Inferior parietal cortex (tissue), 1 donor: ENCODE measurements around the gene OTX2.

Experiments used
- DNase-seq: peaks from one replicate; pipeline ENCODE4 v3.0.0-alpha.2; 2016; ENCODE audit errors: extremely low spot score

Gene OTX2

GRCh38 chr14:56812364-56813141 is 2.3 kb upstream of the OTX2 start:
- DNase-seq: no peak

GRCh38 chr14:56811593-56812363 is 1.5 kb upstream of the OTX2 start:
- no peak for DNase-seq

DNA sequence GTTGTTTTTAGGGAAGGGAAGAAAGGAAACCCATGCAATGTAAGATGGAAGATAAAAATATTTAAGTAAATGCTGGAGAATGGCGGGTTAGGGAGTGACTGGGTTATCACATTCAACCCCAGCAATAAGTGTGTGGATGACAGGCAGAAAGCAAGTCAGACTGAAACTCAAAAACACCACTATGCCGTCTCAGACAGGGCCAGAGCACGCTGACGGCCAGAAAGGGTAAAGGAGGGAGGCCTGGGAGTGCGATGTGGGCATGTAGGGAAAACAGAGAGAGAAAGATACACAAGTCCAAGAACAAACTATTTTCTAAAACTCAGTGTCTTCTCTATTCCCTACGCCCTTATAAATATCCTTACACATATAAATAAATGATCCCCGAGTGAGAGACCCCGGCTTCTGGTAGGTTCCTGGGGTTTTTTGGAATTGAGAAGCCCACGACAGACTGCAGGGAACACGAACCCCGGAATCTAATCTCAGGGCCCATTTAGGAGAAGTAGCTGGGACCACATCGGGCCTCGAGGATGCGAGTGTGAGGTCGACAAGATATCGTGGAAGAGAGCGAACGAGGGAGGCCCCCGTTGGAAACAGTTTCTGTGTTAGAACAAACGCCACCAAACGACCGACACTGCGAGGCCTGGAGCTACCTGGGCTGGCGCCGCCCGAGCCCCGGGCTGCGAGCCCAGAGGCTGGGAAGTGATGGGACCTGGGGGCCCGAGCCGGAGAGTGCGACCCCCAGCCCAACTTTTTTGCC is 735 bp upstream of the OTX2 start:
- no peak for DNase-seq

- DNase-seq: no peak
Measured at GRCh38 chr14:56809270-56810146, 771 bp downstream of the OTX2 start.

DNA sequence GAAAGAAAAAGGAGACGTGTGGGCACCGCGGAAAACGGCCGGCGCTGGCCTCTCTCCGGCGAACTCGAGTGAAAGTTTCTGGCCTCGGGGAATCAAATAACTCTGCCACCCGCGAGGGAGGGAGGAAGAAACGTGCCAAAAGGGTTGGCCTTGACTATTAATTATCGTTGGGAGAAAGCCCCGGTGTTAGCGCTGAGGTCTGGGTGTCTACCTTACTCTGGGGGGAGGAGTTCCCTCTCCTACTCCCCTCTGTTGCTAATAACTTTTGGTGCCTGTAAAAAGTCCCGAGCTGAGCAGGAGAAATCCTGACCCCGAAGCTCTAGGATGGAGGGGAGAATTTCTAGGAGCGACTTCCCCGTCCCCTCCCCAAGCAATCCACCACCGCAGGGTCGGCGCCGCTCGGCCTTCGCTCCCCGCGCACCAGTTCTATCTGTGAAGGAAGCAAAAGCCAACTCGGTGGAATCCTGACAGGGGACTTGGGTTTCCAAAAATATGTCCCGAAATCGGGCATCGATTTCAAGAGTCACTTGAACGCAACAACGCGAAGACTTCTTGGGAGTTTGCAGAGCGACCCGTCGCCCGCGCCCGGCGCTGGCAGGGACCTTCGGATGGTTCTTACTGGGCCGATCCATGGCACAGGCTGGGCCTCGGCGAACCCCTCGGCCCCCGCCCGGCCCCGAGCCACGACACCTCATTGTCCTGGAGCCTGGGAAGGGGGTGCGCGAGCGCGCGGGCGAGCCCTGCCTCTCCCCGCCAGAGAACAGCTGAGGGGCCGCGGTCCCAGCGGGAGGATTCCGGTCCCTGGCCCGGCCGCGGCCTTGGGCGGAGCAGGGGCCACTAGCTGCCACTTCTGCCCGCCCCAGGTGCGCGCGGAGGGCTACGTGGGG is 1.7 kb downstream of the OTX2 start:
- DNase-seq: no peak

DNA sequence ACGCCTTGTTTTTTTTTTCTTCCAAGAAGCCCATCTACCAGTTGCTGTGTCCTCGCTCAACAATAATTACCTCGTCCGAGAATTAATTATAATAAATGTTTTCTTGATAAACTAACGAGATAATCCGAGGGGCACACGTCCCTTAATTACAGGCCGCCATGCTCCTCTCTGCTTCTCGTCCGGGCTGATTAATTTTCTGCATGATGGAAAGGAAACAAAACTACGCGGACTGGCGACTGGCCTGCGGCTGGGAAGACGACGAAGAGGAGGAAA is 2.2 kb downstream of the OTX2 start:
- DNase-seq: no peak

- DNase-seq: no peak
Measured at GRCh38 chr14:56807386-56808109, 2.7 kb downstream of the OTX2 start.

DNA sequence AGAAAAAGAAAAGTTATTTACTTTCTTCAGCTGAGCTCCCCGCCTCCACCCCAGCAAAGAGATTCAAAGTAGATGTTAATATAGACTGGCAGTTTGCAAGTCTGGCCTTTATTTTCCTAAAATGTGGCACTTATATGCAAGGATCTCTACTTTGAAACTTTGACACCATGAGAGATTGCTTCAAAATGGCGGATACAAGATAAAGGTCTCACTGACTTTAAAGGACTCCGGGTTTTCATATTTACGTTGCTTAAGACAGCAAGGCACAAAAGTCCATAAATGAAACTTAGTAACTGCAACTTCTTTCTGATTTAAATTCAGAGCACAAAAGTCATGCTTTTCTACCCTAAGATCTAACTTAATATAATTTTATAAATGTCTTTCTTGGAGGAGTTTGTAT is 3.5 kb downstream of the OTX2 start:
- no peak for DNase-seq

DNA sequence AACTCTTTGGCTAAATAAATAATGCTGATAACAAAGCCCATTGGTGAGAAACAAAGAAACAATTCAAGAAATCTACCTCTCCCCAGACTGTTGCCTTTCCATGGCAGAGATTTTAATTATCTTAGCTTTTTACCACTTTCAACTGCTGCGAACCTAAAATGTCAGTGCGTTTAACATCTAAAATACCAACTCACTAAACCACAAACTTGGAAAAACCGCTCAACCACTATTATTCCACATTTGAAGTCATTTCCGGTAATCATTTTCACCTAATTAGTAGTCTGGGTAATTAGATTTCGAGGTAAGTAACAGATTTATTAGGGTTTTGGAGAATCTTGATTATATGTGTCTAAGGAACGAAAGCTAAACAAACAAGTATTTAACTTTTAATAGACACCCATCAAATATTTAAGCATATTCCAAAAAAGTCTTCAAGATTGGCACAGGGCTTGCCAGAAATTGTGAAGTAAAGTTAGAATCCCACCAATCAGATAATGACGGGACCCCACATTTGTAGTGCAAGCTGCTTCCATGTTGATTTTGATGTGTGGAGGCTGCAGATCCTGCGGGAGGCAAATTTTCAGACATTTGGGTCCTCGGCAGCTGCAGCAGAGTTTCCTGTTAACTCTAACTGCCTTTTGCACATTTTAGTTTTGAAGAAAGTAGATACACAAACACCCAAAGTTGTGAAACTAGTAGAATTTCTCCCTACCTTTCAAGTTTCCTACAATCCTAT is 4.1 kb downstream of the OTX2 start:
- no peak for DNase-seq

GRCh38 chr14:56805201-56805991 is 4.9 kb downstream of the OTX2 start:
- DNase-seq: no peak

DNA sequence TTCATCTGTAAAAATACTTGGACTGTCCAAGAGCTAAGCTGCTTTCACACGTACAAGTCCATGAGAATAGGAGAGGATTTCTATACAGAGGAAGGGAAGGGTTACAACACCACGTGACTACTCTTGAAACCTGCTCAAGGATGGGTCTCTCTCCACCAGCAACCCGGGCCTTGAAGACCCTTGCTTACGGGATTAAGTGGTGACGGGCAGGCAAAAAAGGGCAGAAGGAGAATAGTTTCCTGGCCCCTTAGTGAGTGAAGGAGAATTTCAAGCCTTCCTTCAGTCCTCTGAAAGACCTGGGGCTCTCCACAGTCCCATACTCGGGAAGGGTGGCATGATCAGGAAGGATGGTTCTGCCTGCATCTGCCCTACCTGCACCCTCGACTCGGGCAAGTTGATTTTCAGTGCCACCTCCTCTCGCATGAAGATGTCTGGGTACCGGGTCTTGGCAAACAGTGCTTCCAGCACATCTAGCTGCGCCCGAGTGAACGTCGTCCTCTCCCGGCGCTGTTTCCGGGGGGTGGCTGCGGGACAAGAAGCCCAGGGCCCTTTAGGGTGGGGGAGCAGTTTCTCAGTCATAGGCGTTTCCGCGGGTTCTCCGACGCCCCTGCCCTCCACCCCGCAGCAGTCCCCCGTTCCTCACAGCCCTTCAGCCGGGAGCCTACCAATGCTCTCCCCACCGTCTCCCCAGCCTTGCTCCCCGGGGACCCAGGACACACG is 6.3 kb downstream of the OTX2 start:
- no peak for DNase-seq

GRCh38 chr14:56801920-56802319 is 8.4 kb downstream of the OTX2 start:
- no peak for DNase-seq

DNA sequence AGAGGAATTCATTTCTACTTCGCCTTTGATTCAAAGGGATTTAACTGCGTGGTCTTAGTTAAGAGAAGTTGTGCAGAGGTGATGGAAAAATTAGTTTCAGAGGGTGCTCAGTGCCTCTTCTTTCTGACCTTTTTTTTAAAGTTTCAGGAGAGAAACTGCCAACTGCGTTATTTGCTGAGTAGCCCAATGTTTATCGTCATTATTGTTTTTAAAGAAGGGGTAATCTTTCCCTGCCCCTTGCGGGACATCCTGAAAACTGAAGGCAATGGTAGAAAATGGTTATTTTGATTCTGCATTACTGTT is 11.0 kb downstream of the OTX2 start:
- no peak for DNase-seq

DNA sequence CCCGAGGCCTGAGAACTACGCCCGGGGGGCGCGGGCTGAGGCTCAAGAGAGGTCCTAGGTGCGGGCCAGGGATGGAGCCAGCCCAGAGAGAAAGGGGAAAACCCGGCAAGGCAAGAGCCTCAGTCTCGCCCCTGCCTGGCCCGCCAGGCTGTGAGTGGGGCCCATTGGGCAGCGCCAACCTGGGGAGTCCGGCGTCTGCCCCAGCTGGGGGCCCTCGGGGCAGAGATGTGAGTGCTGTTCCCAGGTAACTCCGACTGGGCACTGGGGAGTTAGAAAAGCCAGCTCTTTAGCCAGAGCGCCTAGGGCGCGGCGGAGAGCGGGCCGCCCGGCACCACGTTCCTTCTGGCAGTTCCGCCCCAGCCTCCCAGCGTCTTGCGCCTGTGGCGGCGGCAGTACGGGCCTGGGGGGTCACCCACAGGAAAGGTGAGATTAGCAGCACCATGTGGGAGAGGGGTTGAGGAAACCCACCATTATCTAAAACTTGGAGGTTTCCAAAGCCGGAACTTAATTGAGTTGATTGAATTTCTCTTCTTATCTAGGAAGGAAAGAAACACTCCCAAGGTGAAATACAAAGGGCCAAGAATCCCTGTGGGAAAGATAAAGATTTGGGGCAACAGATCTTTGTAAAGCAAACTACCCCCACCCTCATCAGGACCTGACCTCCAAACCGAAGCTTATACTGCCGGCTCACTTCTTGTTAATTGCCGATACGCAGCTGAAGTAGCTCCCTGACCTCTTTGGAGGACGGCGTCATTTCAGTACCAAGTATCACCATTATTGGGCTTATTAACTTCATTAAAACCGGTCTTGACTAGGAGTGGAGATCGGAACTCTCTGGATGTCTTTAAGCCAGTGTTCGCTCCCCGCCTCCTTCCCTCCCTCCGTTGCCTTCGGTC is 11.6 kb downstream of the OTX2 start:
- DNase-seq: no peak

DNA sequence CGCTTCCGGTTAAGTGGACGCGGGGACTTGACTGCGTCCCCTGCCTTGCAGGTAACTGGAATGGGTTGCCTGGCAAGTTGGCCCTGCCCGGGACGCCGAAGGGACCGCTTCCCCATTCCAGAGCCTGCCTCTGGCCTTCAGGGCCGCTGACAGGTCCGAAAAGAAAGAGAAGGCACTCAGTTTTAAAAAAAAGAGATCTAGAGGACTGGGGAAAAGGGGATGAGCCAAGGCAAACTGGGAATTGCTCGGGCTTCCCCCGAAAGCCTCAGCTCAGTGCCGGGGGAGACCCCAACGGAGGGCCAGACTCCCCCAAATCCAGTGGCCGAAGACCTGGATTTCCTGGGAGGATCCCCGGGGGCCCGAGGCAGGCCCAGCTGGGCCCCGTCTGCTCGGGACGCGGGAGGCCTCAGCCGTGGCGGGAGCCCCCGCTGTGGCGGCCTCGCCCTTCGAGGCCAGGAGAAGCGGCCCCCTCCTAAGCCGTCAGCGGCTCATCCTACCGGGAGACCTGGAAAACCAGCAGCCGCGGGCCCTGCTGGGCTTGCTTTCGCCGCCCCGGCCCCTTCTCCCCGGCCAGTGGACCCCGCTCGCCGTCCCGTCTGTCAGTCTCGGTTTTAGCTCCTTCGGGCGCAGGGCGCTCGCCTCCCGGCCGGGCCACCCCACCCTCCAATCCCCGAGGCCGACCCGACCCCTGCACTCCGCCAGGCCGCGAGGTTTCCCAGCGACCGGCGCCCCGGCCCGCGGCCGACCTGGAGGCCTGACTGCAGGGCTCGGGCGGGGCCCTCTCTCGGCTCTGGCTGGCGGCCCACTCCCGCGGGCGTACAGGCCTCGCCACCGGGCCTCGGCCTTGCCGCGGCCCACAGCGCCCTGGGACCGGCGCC is 12.5 kb downstream of the OTX2 start:
- no peak for DNase-seq

DNA sequence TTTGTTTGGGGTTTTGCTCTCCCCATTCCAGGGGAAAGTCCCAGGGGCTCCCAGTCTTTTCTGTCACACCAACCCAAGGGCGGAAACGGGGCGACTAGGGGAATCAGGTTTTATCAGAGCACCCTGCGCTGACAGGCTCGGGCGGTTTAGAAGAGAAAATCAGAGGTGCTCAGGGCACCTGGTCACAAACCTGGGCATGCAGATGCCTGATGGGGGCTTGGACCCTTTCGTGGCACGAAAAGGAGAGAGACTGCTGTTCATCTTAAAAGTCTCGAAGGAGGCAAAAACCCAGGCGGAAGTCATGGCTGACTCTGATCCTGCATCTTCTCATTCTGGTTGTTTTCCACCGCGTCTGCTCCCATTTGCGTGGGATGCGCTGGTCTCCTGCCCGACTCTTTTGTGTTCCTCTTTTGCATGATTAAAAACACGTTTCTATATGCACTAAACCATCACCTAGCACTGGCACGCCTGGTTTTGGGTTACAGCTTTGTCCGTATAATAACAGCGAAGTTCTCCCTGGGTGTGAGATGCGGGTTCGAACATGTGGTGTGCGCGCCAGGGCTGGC is 13.2 kb downstream of the OTX2 start:
- no peak for DNase-seq
